GM18508 (cell line): Measurements from ENCODE around the gene DEFB123.

Source experiments
- ATAC-seq: cut with Tn5 transposase; IDR thresholded peaks from one replicate; pipeline ENCODE4 v1.9.1; 2021; ENCODE audit warnings: moderate number of reproducible peaks; ENCODE audit not compliant: insufficient read depth, unreplicated experiment

The DEFB123 gene

DNA sequence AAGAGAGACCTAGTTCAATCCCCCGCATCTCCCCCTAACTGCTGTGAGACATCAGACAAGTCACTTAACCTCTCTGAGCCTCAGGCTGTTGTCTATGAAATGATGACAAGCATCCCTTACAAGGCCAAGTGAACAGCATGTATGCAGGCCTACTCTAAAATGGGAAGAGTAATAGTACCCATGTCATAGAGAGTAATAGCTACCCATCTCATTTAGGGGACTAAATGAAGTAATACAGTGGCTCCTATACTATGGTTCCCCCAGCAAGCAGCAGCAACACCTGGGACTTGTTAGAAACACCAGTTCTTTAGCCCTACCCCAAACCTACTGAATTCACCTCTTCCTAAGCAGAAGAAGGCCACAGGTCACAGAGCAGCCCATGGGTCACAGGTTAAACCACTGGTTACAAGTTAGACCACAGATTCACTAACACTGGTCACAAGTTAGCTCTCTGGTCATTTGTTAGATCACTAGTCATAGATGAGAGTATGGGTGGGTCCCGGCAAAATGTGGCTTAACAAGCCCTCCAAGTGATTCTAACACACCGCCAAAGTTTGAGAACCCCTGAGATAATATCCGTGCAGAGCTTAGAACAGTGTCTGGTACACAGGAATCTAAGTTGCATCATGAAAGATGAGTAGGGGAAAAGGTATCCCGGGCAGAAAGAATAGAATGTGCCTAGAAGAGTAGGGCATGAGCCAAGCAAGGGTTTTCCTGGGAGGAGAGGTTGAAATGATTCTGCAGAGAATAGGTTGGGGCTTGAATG is 33.1 kb downstream of the DEFB123 start:
- ATAC-seq = peak; percentile 22

- peak; percentile 81 for ATAC-seq
Measured at GRCh38 chr20:31474097-31474436, 33.6 kb downstream of the DEFB123 start.

DNA sequence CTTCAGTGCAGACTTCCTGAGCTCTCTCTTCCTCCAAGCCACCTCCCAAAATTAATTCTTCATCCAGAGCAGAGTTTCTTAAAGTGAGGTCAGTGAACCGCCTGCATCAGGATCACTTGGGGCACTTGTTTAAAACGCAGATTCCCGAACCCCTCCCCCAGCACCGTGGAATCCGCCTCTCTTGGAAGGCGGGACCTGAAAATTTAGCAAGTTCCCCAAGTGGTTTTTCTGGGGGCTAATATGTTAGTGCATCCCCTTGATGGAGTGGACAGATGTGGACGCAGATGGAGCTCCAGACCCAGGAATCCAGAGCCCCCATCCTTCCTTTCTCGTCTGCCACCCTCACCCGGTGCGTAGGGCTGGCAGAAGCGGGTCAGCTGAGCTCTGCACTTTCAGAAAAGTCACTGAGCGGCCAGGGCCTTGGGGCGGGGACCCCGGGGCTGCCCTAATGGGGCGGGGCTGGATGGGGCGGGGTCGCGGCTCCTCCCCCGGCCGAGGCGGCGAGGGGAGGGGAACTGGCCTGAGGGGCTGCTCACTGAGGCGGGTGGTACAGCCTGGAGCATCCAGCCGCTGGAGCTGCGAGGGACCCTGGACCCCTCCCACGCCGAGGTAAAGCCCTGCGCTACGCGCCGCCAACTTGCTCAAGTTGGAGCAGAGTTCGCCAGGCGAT is 34.5 kb downstream of the DEFB123 start, which contains the start of the genes DEFB124 and REM1:
DEFB124 (minus strand) TSS at position 370 of the 670 bp plus-strand sequence. CDS start 2,114 bp downstream, outside the sequence.
REM1 (plus strand) TSS at position 531 of the 670 bp plus-strand sequence. CDS start 1,158 bp downstream, outside the sequence.
- no peak for ATAC-seq

DNA sequence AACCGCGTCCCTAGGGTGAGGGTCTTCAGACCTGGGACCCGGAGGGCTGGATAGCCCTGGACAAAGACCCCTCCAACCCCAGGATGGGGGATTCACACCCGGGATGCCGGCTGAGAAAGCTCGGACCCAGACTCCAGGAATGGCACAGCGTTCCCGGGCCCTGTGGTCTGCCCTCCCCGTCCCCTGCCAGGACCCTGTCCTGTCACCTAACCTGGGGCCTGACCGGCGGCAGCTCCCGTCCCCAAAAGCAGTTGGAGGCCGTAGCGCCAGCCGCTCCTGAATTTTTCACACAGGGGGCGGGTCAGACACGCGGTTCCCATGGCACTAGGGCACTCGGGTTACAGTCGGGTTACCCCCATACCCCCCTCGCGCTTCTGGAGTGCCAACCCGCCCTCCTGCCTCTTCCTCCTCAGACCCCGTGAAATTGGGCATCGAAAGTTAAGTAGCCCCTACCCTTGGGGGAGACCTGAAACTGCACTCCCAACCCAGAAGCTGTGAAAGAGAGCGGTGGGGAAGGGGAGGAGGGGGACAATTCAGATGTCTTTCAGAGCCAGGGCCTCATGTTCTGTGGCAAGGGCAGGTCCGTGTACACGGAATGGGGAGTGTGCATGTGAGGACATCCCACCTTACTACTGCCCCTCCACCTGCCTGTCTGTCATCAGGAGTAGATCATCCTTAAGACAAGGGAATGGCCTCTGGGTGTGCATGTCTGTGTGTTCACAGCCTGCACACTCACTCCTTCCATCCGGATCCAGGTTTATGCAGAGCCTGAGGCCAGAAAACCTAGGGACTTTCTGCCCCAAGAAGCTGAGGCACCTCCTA is 35.3 kb downstream of the DEFB123 start:
- ATAC-seq = no peak

- ATAC-seq = no peak
Measured at GRCh38 chr20:31476294-31476585, 35.8 kb downstream of the DEFB123 start.

GRCh38 chr20:31476643-31477215 is 36.3 kb downstream of the DEFB123 start:
- ATAC-seq = no peak

GRCh38 chr20:31484001-31484400 is 43.6 kb downstream of the DEFB123 start:
- no peak for ATAC-seq

DNA sequence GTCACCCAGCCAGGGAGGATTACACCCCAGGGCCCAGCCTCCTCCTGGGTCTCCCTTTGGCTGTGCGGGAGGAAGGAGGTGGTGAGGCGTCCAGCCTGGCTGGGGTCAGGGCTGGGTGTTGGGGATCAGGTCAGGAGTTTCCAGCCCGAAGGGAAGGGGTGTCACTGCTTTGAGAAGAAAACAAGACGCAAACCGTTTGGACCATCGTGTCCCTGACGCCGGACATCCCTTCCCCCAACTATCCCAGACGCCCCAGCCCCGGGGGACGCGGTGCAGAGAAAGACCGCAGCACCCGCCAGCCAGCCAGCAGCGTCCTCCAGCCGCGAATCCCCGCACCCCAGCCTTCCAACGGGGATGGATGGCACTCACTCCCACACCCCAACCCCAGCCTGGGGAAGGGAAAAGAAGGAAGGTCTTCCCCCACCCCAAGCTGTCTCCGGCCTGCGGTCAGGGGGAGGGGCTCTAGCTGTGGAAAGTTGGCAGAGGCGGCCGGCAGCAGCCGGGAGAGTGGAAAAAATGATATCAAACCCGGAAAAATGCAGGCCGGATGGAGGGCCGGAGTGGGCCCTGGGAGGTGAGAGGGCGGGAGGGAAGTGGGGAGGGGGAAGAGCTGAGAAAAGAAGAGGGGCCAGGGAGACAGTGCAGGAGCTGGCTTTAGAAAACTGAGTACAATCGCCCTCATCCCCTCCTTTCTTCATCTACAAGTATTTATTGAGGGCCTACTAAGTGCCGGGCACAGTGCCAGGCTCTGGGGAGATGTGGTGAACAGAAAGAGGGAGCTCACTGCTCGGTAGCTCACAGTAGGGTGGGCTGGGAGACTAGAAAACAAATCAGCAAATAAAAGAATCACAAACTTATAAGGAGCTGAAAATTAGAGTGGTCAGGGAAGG is 45.3 kb downstream of the DEFB123 start:
- ATAC-seq = no peak

DNA sequence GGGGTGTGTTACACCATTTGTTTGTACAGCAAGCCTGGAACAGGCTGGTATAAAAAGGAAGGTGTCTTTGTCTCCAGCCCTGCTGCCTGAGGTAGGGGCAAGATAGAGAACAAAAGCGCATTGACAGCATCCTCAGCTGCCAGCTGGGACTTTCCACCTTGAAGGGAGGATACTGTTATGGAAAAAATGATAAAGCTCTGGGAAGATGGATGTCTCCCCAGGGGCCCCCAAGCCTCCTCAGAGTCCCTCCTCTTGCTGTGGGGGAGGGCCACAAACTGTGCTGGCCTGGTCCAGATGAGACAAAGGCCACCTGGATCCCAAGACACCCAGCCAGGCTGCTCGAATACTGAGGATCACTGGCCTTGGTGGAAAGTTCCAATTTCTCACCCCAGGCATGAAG is 47.7 kb downstream of the DEFB123 start:
- ATAC-seq = no peak

- ATAC-seq = no peak
Measured at GRCh38 chr20:31489152-31489551, 48.7 kb downstream of the DEFB123 start.

DNA sequence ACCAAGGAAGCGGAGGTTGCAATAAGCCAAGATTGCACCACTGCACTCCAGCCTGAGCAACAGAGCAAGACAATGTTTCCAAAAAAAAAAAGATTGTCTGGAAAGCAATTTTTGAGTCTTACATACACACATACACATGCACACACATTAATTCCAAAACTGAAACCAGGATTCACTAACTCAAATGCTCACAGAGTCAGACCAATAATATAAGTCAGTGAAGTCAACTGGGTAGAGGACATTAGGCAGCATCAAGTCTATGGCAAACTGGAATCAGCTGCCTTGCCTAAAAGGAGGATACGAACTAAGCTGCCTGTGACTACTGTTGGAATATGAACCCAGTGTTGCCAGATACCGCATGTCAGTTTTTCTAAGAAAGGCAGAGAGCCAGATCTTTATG is 50.3 kb downstream of the DEFB123 start:
- no peak for ATAC-seq

DNA sequence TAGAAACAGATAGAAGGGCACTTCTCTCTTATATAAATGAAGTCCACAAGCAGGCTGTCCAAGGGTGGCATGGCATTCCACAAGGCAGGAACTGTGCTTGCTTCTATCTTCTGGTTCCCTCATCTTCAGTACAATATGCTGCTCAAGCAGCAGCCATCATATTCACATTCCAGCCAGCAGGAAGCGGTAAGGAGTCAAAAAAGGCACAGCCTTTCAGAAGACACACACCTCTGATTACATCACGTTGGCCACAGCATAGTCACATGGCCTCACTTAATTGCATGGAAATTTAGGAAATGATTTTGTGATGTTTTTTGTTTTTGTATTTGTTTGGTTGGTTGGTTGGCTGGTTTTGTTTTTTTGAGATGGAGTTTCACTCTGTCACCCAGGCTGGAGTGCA is 53.7 kb downstream of the DEFB123 start:
- no peak for ATAC-seq

DNA sequence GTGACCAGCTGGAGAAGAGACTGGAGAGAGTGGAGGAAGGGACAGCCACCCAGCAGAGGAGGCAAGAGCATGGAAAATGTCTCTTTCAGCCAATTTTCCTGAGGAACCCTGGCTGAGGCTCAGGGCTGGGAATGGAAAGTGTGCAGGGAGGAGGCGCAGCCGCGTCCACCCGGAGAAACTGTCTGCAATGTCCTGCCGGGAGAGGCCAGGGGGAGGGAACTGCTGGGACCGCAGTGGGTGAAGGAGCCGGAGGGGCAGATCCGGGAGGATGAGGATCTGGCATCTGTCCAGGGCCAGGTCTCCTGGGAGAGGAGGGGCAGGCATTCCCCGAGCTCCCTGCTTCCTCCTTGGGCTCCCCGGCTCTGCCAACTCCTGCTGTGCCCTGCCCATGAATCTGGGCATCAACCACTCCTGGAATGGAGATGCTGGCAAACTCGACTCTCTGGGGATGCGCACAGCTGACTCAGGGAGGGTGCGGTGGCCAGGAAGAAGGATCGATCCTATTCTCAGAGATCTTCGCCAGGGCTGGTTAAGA is 56.4 kb downstream of the DEFB123 start:
- no peak for ATAC-seq

DNA sequence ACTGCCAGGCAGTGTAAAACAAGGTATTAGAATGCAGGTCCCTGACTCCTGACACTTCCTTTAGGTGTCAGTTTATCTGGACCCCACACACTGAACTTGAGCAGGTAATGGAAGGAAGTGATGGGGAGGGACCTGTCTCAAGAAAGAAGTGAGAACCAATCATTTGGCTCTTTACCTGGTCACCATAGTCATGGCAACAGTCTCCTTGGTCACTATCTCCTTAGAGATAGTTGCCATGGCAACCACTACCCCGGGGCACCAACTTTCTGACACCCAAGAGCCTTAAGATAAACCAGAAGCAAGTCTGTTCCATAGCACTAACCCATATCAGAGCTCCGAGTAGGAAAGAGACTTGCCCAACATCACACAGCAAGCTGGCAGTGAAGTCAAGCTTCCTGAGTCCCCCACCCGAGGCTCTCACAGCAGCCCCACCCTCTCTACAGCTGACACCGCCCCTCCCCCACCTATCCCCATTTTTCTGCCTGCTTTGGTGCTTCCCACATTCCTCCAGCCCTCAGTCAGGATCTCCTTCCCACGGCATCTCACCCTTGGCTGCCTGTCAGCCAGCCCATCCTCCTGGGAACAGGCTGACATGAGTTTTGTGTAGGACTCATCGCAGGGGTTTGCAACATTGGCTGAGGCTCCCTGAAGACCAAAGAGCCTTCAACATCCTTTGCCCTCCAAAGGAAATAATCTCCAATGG is 57.6 kb downstream of the DEFB123 start:
- ATAC-seq = no peak
